ENCODE results near the gene ELAVL3.

ELAVL3 gene

DNA sequence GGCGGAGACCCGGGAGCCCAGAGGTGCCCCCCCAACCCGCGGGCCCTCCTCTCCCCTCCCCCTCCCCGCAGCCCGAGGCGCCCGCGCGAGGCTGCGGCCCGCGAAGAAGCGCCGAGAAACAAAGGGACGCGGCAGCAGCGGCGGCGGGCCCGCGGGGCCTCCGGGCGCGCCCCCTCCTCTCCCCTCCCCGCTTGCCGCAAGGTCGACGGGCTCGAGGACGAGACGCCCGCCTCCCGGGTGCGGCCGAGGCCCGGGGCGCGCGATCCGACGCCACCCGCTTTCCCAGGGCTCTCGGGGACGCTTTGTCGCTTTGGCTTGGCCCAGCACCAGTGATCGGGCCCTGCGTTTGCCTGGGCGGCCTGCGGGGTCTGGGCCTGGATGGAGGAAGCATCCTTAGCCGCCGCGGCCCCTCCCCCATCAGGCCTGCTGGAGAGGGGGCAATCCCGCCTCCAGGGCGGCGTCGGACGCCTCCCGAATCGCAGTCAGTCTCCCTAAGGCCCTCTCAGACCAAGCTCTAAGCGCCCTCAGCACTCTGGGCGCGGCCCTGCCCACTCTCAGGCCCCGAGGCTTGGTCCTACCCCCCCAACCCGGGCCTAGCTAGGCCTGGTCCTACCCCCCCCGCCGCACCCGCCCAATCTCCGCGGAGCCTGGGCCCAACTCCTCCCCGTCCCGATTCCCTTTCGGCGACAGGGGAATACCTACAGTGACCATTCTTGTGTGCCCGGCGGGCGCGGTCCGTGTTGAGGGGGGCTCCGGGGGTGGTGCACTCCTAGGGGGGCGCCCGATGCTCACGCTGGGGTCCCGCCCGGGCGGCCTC, 740 bp downstream of the ELAVL3 start:
- Histone ChIP-seq H3K4me3 (ENCODE audit: low read depth in 1 of 2, low read length in 2 of 2) (no peak overlapping the region), H3K27me3 (ENCODE audit: insufficient read depth, low read length, poor library complexity) (no peaks in the 10 kb centered on the region), H3K27ac (ENCODE audit: low read length) (no peak overlapping the region), H4K20me1 (ENCODE audit: insufficient read depth, low read length) (no peaks in the 10 kb centered on the region; the same call in 1 of the 2 replicates), H2AFZ (ENCODE audit: low read depth, low read length) (no peak overlapping the region), H3K9me3 (ENCODE audit: insufficient read depth, low read length, severe bottlenecking) (no peaks in the 10 kb centered on the region), H3K4me2 (ENCODE audit: insufficient read depth, low read length) (no peak overlapping the region), H3K36me3 (ENCODE audit: insufficient read depth, low read length) (peaks cover 9% of the 10 kb centered on the region), H3K9ac (ENCODE audit: low read depth, low read length) (no peak overlapping the region), H3K4me1 (ENCODE audit: insufficient read depth, low read length) (no peaks in the 10 kb centered on the region), H3K79me2 (ENCODE audit: insufficient read depth, low read length) (no peaks in the 10 kb centered on the region)
- no peak; the same call in 2 of the 3 replicates for ATAC-seq (ENCODE audit: insufficient read depth, low read depth)
- DNase-seq: no peak
- TF ChIP-seq, protein P1, sequence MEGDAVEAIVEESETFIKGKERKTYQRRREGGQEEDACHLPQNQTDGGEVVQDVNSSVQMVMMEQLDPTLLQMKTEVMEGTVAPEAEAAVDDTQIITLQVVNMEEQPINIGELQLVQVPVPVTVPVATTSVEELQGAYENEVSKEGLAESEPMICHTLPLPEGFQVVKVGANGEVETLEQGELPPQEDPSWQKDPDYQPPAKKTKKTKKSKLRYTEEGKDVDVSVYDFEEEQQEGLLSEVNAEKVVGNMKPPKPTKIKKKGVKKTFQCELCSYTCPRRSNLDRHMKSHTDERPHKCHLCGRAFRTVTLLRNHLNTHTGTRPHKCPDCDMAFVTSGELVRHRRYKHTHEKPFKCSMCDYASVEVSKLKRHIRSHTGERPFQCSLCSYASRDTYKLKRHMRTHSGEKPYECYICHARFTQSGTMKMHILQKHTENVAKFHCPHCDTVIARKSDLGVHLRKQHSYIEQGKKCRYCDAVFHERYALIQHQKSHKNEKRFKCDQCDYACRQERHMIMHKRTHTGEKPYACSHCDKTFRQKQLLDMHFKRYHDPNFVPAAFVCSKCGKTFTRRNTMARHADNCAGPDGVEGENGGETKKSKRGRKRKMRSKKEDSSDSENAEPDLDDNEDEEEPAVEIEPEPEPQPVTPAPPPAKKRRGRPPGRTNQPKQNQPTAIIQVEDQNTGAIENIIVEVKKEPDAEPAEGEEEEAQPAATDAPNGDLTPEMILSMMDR (IDR thresholded peaks at IDR 0.05; ENCODE audit: borderline replicate concordance, extremely low read depth, low read length, poor library complexity, severe bottlenecking): no peak
- TF ChIP-seq EZH2 (IDR thresholded peaks at IDR 0.05; ENCODE audit: borderline replicate concordance, low read depth, low read length, severe bottlenecking): no peak

DNA sequence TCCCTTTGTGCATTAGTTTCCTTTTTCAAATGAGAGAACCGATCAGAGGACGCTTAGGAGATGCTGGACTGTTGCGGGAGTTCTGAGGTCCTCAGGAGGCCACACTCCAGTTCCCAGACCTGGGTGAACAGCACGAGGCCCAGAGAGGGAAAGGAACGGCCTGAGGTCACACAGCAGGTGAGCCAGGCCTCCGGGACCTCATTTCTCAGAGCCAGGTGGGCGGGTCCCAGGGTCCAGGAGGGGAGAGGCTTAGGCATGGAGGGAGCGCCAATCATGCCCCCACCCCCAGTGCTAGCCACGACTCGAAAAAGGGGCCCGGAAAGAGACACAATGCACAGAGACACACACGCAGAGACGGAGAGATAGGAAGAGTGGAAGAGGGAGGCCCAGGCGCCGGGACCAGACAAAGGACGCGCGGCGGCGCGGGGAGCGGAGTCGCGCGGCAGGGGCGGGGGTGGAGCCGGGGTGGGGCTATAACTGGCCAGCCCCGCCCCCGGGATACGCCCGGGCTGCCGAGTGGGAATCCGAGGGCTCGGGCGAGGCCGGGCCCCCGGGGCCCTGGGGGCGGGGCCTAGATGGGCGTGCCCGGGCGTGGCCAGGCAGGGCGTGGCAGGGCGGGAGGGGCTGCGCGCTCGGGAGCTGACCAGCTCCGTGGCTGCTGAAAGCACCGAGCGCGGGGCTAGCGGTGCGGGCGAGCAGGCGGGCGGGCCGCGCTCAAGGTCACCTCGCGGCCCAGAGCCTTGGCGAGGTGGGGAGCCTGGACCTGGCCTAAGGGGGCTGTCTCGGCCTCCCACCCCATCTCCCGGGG, 1.6 kb downstream of the ELAVL3 start:
- Histone ChIP-seq H2AFZ (ENCODE audit: low read depth, low read length) (no peak overlapping the region), H4K20me1 (ENCODE audit: insufficient read depth, low read length) (no peaks in the 10 kb centered on the region; the same call in 1 of the 2 replicates), H3K36me3 (ENCODE audit: insufficient read depth, low read length) (peaks cover 7% of the 10 kb centered on the region), H3K27me3 (ENCODE audit: insufficient read depth, low read length, poor library complexity) (no peaks in the 10 kb centered on the region), H3K79me2 (ENCODE audit: insufficient read depth, low read length) (no peaks in the 10 kb centered on the region), H3K4me1 (ENCODE audit: insufficient read depth, low read length) (no peaks in the 10 kb centered on the region), H3K27ac (ENCODE audit: low read length) (no peak overlapping the region), H3K9me3 (ENCODE audit: insufficient read depth, low read length, severe bottlenecking) (no peaks in the 10 kb centered on the region), H3K4me3 (ENCODE audit: low read depth in 1 of 2, low read length in 2 of 2) (no peak overlapping the region), H3K4me2 (ENCODE audit: insufficient read depth, low read length) (no peak overlapping the region), H3K9ac (ENCODE audit: low read depth, low read length) (no peak overlapping the region)
- DNase-seq: no peak
- no peak for ATAC-seq (ENCODE audit: insufficient read depth, low read depth)
- TF ChIP-seq, protein P1 (IDR thresholded peaks at IDR 0.05; ENCODE audit: borderline replicate concordance, extremely low read depth, low read length, poor library complexity, severe bottlenecking): no peak
- TF ChIP-seq EZH2 (IDR thresholded peaks at IDR 0.05; ENCODE audit: borderline replicate concordance, low read depth, low read length, severe bottlenecking): no peak

DNA sequence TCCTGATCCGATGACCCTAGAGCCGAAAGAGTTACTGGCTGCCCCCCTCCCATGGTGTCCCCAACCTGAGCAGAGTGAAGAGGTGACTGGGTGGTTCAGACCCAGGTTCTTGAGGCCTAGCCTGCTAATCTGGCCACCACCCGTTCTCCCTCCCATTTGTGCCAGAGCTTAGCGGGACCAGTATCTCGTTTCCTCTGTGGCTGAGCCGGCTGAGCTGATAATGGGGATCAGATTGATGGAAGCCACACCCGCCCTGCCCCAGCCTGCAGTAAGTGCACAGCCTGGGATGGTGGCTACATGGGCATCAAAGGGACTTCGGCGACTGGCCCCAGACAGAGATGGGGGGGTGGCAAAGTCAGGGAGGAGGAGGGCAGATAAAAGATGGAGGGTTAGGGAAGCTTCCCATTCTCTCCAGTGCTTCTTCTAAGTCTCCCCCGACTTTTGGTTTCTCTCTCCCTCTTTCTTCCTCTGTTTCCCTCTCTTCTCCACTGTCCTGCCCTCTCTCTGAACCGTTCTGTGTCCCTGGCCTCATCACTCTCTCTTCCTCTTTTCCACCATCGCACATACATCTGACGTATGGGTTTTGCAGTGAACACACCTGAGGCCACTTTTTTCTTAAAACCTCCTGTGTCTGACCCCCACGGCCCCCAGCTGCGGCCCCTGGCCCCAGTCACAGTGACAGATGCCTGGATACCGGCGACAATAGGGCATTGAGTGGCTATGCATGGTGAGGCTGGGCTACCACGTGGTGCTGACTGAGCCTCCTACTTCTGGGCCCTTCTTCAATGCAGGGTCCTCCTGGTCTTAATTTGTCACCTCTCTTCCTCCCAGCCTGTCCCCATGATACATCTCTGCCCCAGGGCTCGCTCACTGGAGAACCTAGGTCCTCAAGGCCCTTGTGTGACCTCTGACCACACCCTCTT, 2.4 kb downstream of the ELAVL3 start:
- TF ChIP-seq, protein P1 (IDR thresholded peaks at IDR 0.05; ENCODE audit: borderline replicate concordance, extremely low read depth, low read length, poor library complexity, severe bottlenecking): no peak
- no peak for TF ChIP-seq EZH2 (IDR thresholded peaks at IDR 0.05; ENCODE audit: borderline replicate concordance, low read depth, low read length, severe bottlenecking)
- H4K20me1 ChIP-seq (ENCODE audit: insufficient read depth, low read length): no peaks in the 10 kb centered on the region; the same call in 1 of the 2 replicates
- no peaks in the 10 kb centered on the region for H3K27me3 ChIP-seq (ENCODE audit: insufficient read depth, low read length, poor library complexity)
- no peak overlapping the region for H3K9ac ChIP-seq (ENCODE audit: low read depth, low read length)
- H3K27ac ChIP-seq (ENCODE audit: low read length): no peak overlapping the region
- no peaks in the 10 kb centered on the region for H3K9me3 ChIP-seq (ENCODE audit: insufficient read depth, low read length, severe bottlenecking)
- H2AFZ ChIP-seq (ENCODE audit: low read depth, low read length): no peak overlapping the region
- H3K4me3 ChIP-seq (ENCODE audit: low read depth in 1 of 2, low read length in 2 of 2): no peak overlapping the region
- no peak for ATAC-seq (ENCODE audit: insufficient read depth, low read depth)
- no peak overlapping the region for H3K4me2 ChIP-seq (ENCODE audit: insufficient read depth, low read length)
- no peak for DNase-seq
- no peaks in the 10 kb centered on the region for H3K79me2 ChIP-seq (ENCODE audit: insufficient read depth, low read length)
- H3K4me1 ChIP-seq (ENCODE audit: insufficient read depth, low read length): no peaks in the 10 kb centered on the region
- peaks cover 2% of the 10 kb centered on the region; the same call in 1 of the 2 replicates for H3K36me3 ChIP-seq (ENCODE audit: insufficient read depth, low read length)
